Endothelial cell of umbilical vein (primary cell): ENCODE data around the gene GSTA1. TPM values are rescaled to one million over a fixed set of nuclear protein-coding genes. Genes with fewer than 3 reads are reported as not detected.

Experiments
- BruUV-seq: library from RNA; stranded (reverse); fragments of 400-500 nt; replicated peaks from 2 replicates; lab custom pipeline; 2021; lab: Mats Ljungman, UMichigan
- CTCF ChIA-PET: fragments of 300-600, 350-600 bp; sonication (Branson Sonifier 250); formaldehyde crosslinking; loops from one replicate; lab custom pipeline; 2021; ENCODE audit warnings: antibody characterized with exemption, inconsistent platforms; lab: Charles Lee
- POLR2A ChIA-PET: fragments of 300-600, 350-600 bp; sonication (Branson Sonifier 250); formaldehyde crosslinking; loops from one replicate; lab custom pipeline; 2021; ENCODE audit warnings: antibody characterized with exemption, inconsistent platforms; lab: Charles Lee
- DNase-seq: peaks from one replicate; pipeline ENCODE4 v3.0.0-alpha.2; 2011; ENCODE audit warnings: low read depth, low spot score
- FAIRE-seq: peaks from 2 replicates; lab custom pipeline; 2011; peaks lifted over from hg19 to GRCh38; lab: Jason Lieb, UNC
- H2AFZ ChIP-seq: 2 replicates; pipeline ENCODE4 v1.6.0; 2012; ENCODE audit warnings: low read depth, low read length, control low read depth, inconsistent platforms
- H3K27ac ChIP-seq: 2 replicates; pipeline ENCODE4 v1.5.1; 2011; ENCODE audit warnings: low read depth, mild to moderate bottlenecking, control low read depth, low read length, moderate library complexity; ENCODE audit not compliant: insufficient read depth
- H3K27me3 ChIP-seq, 2 experiments: 2 replicates each; pipeline versions ENCODE4 v1.6.0 to v1.6.1; 2011; ENCODE audit warnings: low read length in 2 of 2, mixed read lengths in 1 of 2; ENCODE audit not compliant: control insufficient read depth in 2 of 2, insufficient read depth in 2 of 2
- H3K36me3 ChIP-seq, 2 experiments: 2 replicates in 1 of 2; 3 replicates in 1 of 2; pipeline ENCODE4 v1.5.1; 2011; ENCODE audit warnings: low read length in 2 of 2, mild to moderate bottlenecking in 1 of 2, moderate library complexity in 1 of 2; ENCODE audit not compliant: control insufficient read depth in 2 of 2, insufficient read depth in 2 of 2; ENCODE audit errors: extremely low read depth in 1 of 2
- H3K4me1 ChIP-seq: 3 replicates; pipeline ENCODE4 v1.5.1; 2011; ENCODE audit warnings: mild to moderate bottlenecking, low read length; ENCODE audit not compliant: control insufficient read depth, insufficient read depth; ENCODE audit errors: extremely low read depth
- H3K4me2 ChIP-seq: 2 replicates; pipeline ENCODE4 v1.6.1; 2011; ENCODE audit warnings: low read length, control low read depth, mixed read lengths; ENCODE audit not compliant: insufficient read depth
- H3K4me3 ChIP-seq, 3 experiments: fragments of 200-600 bp in 1 of 3; sonication (generic), shearing (Covaris generic) in 1 of 3; replicated peaks in 1 of 3; 2 replicates each; pipeline ENCODE4 v1.5.1; 2011 to 2016; ENCODE audit warnings: control low read depth in 3 of 3, low read length in 3 of 3, mild to moderate bottlenecking in 2 of 3, inconsistent platforms in 1 of 3, low read depth in 1 of 3, moderate library complexity in 1 of 3; ENCODE audit not compliant: insufficient read depth in 1 of 3
- H3K79me2 ChIP-seq: 2 replicates; pipeline ENCODE4 v1.6.0; 2012; ENCODE audit warnings: low read length, inconsistent platforms; ENCODE audit not compliant: control insufficient read depth, insufficient read depth
- H3K9ac ChIP-seq: replicated peaks from 2 replicates; pipeline ENCODE3; 2011; ENCODE audit warnings: low read length, control low read depth; ENCODE audit not compliant: insufficient read depth; ENCODE audit errors: extremely low read depth
- H3K9me1 ChIP-seq: replicated peaks from 3 replicates; pipeline ENCODE4 v1.6.0; 2011; ENCODE audit warnings: mild to moderate bottlenecking, low read length; ENCODE audit not compliant: control insufficient read depth, insufficient read depth; ENCODE audit errors: extremely low read depth
- H3K9me3 ChIP-seq: replicated peaks from 2 replicates; pipeline ENCODE4 v1.5.1; 2012; ENCODE audit warnings: low read length, inconsistent platforms; ENCODE audit not compliant: control insufficient read depth, insufficient read depth
- H4K20me1 ChIP-seq: replicated peaks from 2 replicates; pipeline ENCODE3; 2011; ENCODE audit warnings: mild to moderate bottlenecking, low read length; ENCODE audit not compliant: control insufficient read depth, insufficient read depth; ENCODE audit errors: extremely low read depth
- CTCF ChIP-seq, 2 donors: IDR thresholded peaks; 1 replicate in 1 of 2; 2 replicates in 1 of 2; pipeline ENCODE4 v1.5.1; 2011; ENCODE audit warnings: low read length in 2 of 2, mild to moderate bottlenecking in 2 of 2, moderate library complexity in 2 of 2, control low read depth in 1 of 2, inconsistent platforms in 1 of 2, low read depth in 1 of 2; ENCODE audit not compliant: insufficient read depth in 1 of 2; ENCODE audit errors: extremely low read depth in 1 of 2
- EZH2 ChIP-seq: IDR thresholded peaks from 2 replicates; pipeline ENCODE4 v1.6.1; 2012; ENCODE audit warnings: borderline replicate concordance, low read depth, mild to moderate bottlenecking, moderate library complexity, low read length, inconsistent platforms; ENCODE audit not compliant: severe bottlenecking
- FOS ChIP-seq: IDR thresholded peaks from 2 replicates; pipeline ENCODE4 v1.6.1; 2011; ENCODE audit warnings: mild to moderate bottlenecking, low read length, moderate library complexity, borderline replicate concordance; ENCODE audit not compliant: insufficient read depth
- GATA2 ChIP-seq: IDR thresholded peaks from 2 replicates; pipeline ENCODE4 v1.7.0; 2011; ENCODE audit warnings: low read depth, mild to moderate bottlenecking, moderate library complexity, mixed read lengths, low read length; ENCODE audit not compliant: insufficient read length, insufficient read depth
- JUN ChIP-seq: IDR thresholded peaks from 2 replicates; pipeline ENCODE4 v1.6.1; 2011; ENCODE audit warnings: borderline replicate concordance, low read depth; ENCODE audit not compliant: insufficient read length, insufficient read depth
- MAX ChIP-seq: IDR thresholded peaks from 2 replicates; pipeline ENCODE4 v1.6.1; 2011; ENCODE audit not compliant: insufficient read depth, insufficient read length
- MYC ChIP-seq: IDR thresholded peaks from one replicate; pipeline ENCODE4 v1.6.1; 2011; ENCODE audit warnings: mild to moderate bottlenecking, low read depth, low read length
- POLR2A ChIP-seq: IDR thresholded peaks from 2 replicates; pipeline ENCODE4 v1.6.1; 2012; ENCODE audit warnings: low read depth, mild to moderate bottlenecking, control low read depth, low read length
- POLR2AphosphoS5 ChIP-seq: IDR thresholded peaks from 2 replicates; pipeline ENCODE4 v1.6.1; 2012; ENCODE audit warnings: low read depth, mild to moderate bottlenecking, control low read depth, low read length, moderate library complexity; ENCODE audit not compliant: insufficient read depth
- dilution Hi-C: fragments of 300-500 bp; cut with MboI; formaldehyde crosslinking; loops from one replicate; pipeline ENCODE4 v1.15.0; 2019; ENCODE audit warnings: low sequenced_read_pairs; ENCODE audit not compliant: extremely low pct_ligation_motif_present
- intact Hi-C: fragments of 100-400 bp; cut with micrococcal nuclease; formaldehyde crosslinking; loops from one replicate; pipeline ENCODE4 v1.10.0; 2022
- polyA plus RNA-seq, 4 experiments: library from polyadenylated mRNA; depleted of rRNA in 3 of 4; stranded (reverse) in 3 of 4; unstranded in 1 of 4; fragments of >200 nt; gene quantifications; 2 replicates each; pipeline versions ENCODE4 v1.2.1 to v1.2.3, GENCODE V29; 2011 to 2012; ENCODE audit warnings: missing spikeins in 1 of 4
- total RNA-seq: library from RNA; stranded (reverse); gene quantifications from 2 replicates; pipeline ENCODE4 v1.2.3, GENCODE V29; 2021

GSTA1 gene
- total and polyA plus RNA-seq, 2 donors (not counting 3 experiments of a cell fraction or from before 2014, with no cell fraction given) = not detected

GRCh38 chr6:52808660-52809059, 5.0 kb upstream of the GSTA1 start:
- no peaks in the 10 kb centered on the region for H3K79me2 ChIP-seq
- H4K20me1 ChIP-seq = no peaks in the 10 kb centered on the region
- H2AFZ ChIP-seq = no peak overlapping the region
- intact Hi-C loops (no loop called here), dilution Hi-C loops (no loop called here)
- no TSS peak for BruUV-seq
- H3K4me1 ChIP-seq = no peaks in the 10 kb centered on the region
- no peaks in the 10 kb centered on the region for H3K9me1 ChIP-seq
- peaks cover 0 to 4% of the 10 kb centered on the region in 2 experiments for H3K27me3 ChIP-seq
- DNase-seq (no peak), FAIRE-seq (no peak)
- H3K36me3 ChIP-seq = no peaks in the 10 kb centered on the region
- no peak for TF ChIP-seq EZH2
- no peak for TF ChIP-seq FOS
- no peak for TF ChIP-seq GATA2
- TF ChIP-seq CTCF (IDR thresholded peaks at IDR 0.05; ENCODE audit: extremely low read depth in 1 of 2, insufficient read depth in 1 of 2, low read depth in 1 of 2, low read length in 2 of 2) = no peak
- no peak for TF ChIP-seq MYC
- no peak for TF ChIP-seq POLR2AphosphoS5
- no peak for TF ChIP-seq POLR2A
- no peak for TF ChIP-seq MAX
- TF ChIP-seq JUN = no peak
- POLR2A ChIA-PET = no interaction called here
- no peaks in the 10 kb centered on the region for H3K9me3 ChIP-seq
- no peak overlapping the region for H3K4me3 ChIP-seq
- CTCF ChIA-PET = no interaction called here
- no peak overlapping the region for H3K27ac ChIP-seq
- no peak overlapping the region for H3K9ac ChIP-seq
- H3K4me2 ChIP-seq = no peak overlapping the region
